ENCODE data around the gene TBC1D1. TPM values are rescaled to one million over a fixed set of nuclear protein-coding genes. Genes with fewer than 3 reads are reported as not detected.

Gene TBC1D1
- polyA plus RNA-seq, 1 donor from 2014 or later, result 23.2 TPM

GRCh38 chr4:38071801-38072431 lies 181.0 kb downstream of the TBC1D1 start:
- no peak overlapping the region for H3K27ac ChIP-seq (ENCODE audit: low read length)
- no peak overlapping the region for H3K4me3 ChIP-seq (ENCODE audit: low read length)
- H3K9me3 ChIP-seq (ENCODE audit: low read length), result no peaks in the 10 kb centered on the region
- no peaks in the 10 kb centered on the region for H4K20me1 ChIP-seq (ENCODE audit: insufficient read depth)
- H3F3A ChIP-seq (ENCODE audit: insufficient read depth, low read length, poor library complexity, severe bottlenecking), result no peaks in the 10 kb centered on the region
- H3K4me2 ChIP-seq (ENCODE audit: low read length), result no peak overlapping the region
- TF ChIP-seq SMC3 (conservative IDR thresholded peaks at IDR 0.05; ENCODE audit: poor library complexity), result no peak
- no peak for TF ChIP-seq REST (IDR thresholded peaks at IDR 0.05; ENCODE audit: borderline replicate concordance)
- TF ChIP-seq EZH2 (IDR thresholded peaks at IDR 0.05; ENCODE audit: borderline replicate concordance, insufficient read depth, low read length, poor library complexity, severe bottlenecking), result no peak
- no peak for TF ChIP-seq MXI1 (conservative IDR thresholded peaks at IDR 0.05; ENCODE audit: poor library complexity, severe bottlenecking)
- no peak for TF ChIP-seq EP300 (conservative IDR thresholded peaks at IDR 0.05; ENCODE audit: poor library complexity, severe bottlenecking)
- no peak for TF ChIP-seq POLR2AphosphoS5 (IDR thresholded peaks at IDR 0.05)
- TF ChIP-seq RAD21 (conservative IDR thresholded peaks at IDR 0.05), result no peak
- TF ChIP-seq CTCF (IDR thresholded peaks at IDR 0.05; ENCODE audit: poor library complexity, severe bottlenecking), result no peak
- no peak for TF ChIP-seq TAF1 (IDR thresholded peaks at IDR 0.05; ENCODE audit: low read depth)
- no peaks in the 10 kb centered on the region for H3K27me3 ChIP-seq (ENCODE audit: insufficient read depth, low read depth, low read length)
- no peaks in the 10 kb centered on the region for H3K79me2 ChIP-seq (replicated peaks; ENCODE audit: insufficient read depth, low read length)
- no peak overlapping the region for H3K9ac ChIP-seq (ENCODE audit: low read length)
- H3K9me2 ChIP-seq (ENCODE audit: insufficient read depth, low read length), result no peaks in the 10 kb centered on the region
- no peak overlapping the region for H2AFZ ChIP-seq (ENCODE audit: low read depth, low read length)
- H3K36me3 ChIP-seq (ENCODE audit: insufficient read depth, low read length), result no peaks in the 10 kb centered on the region

- Histone ChIP-seq H3K27ac (ENCODE audit: low read length) (no peak overlapping the region), H3K9me3 (ENCODE audit: low read length) (no peaks in the 10 kb centered on the region), H3K79me2 (replicated peaks; ENCODE audit: insufficient read depth, low read length) (no peaks in the 10 kb centered on the region), H3K4me3 (ENCODE audit: low read length) (no peak overlapping the region), H3K27me3 (ENCODE audit: insufficient read depth, low read depth, low read length) (no peaks in the 10 kb centered on the region), H3K9me2 (ENCODE audit: insufficient read depth, low read length) (no peaks in the 10 kb centered on the region), H3F3A (ENCODE audit: insufficient read depth, low read length, poor library complexity, severe bottlenecking) (no peaks in the 10 kb centered on the region), H3K4me2 (ENCODE audit: low read length) (no peak overlapping the region), H3K36me3 (ENCODE audit: insufficient read depth, low read length) (no peaks in the 10 kb centered on the region), H3K9ac (ENCODE audit: low read length) (no peak overlapping the region), H4K20me1 (ENCODE audit: insufficient read depth) (no peaks in the 10 kb centered on the region), H2AFZ (ENCODE audit: low read depth, low read length) (no peak overlapping the region)
- TF ChIP-seq EZH2 (IDR thresholded peaks at IDR 0.05; ENCODE audit: borderline replicate concordance, insufficient read depth, low read length, poor library complexity, severe bottlenecking), result no peak
- no peak for TF ChIP-seq MXI1 (conservative IDR thresholded peaks at IDR 0.05; ENCODE audit: poor library complexity, severe bottlenecking)
- no peak for TF ChIP-seq TAF1 (IDR thresholded peaks at IDR 0.05; ENCODE audit: low read depth)
- TF ChIP-seq CTCF (IDR thresholded peaks at IDR 0.05; ENCODE audit: poor library complexity, severe bottlenecking), result no peak
- TF ChIP-seq RAD21 (conservative IDR thresholded peaks at IDR 0.05), result no peak
- TF ChIP-seq POLR2AphosphoS5 (IDR thresholded peaks at IDR 0.05), result no peak
- no peak for TF ChIP-seq REST (IDR thresholded peaks at IDR 0.05; ENCODE audit: borderline replicate concordance)
- no peak for TF ChIP-seq EP300 (conservative IDR thresholded peaks at IDR 0.05; ENCODE audit: poor library complexity, severe bottlenecking)
- TF ChIP-seq SMC3 (conservative IDR thresholded peaks at IDR 0.05; ENCODE audit: poor library complexity), result no peak
Observed at GRCh38 chr4:38072578-38072977, 181.7 kb downstream of the TBC1D1 start.

Data from neural cell (in vitro differentiated cells).